Ishikawa (cell line): ENCODE results near the gene CACNA1H.

ENCODE experiments used
- CEBPB ChIP-seq: IDR thresholded peaks from 2 replicates; pipeline ENCODE4 v1.6.1; 2012
- CREB1 ChIP-seq: IDR thresholded peaks from 2 replicates; pipeline ENCODE4 v1.6.1; 2012; ENCODE audit warnings: low read depth
- EGR1 ChIP-seq: IDR thresholded peaks from 2 replicates; pipeline ENCODE4 v1.6.1; 2012
- EP300 ChIP-seq: IDR thresholded peaks from 2 replicates; pipeline ENCODE4 v1.6.1; 2012; ENCODE audit warnings: borderline replicate concordance
- FOXM1 ChIP-seq: IDR thresholded peaks from 2 replicates; pipeline ENCODE4 v1.6.1; 2012; ENCODE audit warnings: low read depth, borderline replicate concordance
- MAX ChIP-seq: IDR thresholded peaks from 2 replicates; pipeline ENCODE4 v1.6.1; 2012
- NFIC ChIP-seq: IDR thresholded peaks from 2 replicates; pipeline ENCODE4 v1.6.1; 2012
- RAD21 ChIP-seq: IDR thresholded peaks from 2 replicates; pipeline ENCODE4 v1.6.1; 2012; ENCODE audit warnings: low read depth
- REST ChIP-seq: IDR thresholded peaks from 2 replicates; pipeline ENCODE4 v1.6.1; 2012; ENCODE audit warnings: low read depth, mild to moderate bottlenecking
- TAF1 ChIP-seq: IDR thresholded peaks from 2 replicates; pipeline ENCODE4 v1.6.1; 2012; ENCODE audit warnings: low read depth, mild to moderate bottlenecking
- TCF12 ChIP-seq: IDR thresholded peaks from 2 replicates; pipeline ENCODE4 v1.6.1; 2012; ENCODE audit warnings: low read depth
- TEAD4 ChIP-seq: IDR thresholded peaks from 2 replicates; pipeline ENCODE4 v1.6.1; 2012
- USF1 ChIP-seq: IDR thresholded peaks from 2 replicates; pipeline ENCODE4 v1.6.1; 2012
- YY1 ChIP-seq: IDR thresholded peaks from 2 replicates; pipeline ENCODE4 v1.6.1; 2012; ENCODE audit warnings: low read depth
- ZBTB7A ChIP-seq: IDR thresholded peaks from 2 replicates; pipeline ENCODE4 v1.6.1; 2012; ENCODE audit warnings: low read depth

Gene CACNA1H

GRCh38 chr16:1245452-1246020 is 92.6 kb downstream of the CACNA1H start:
- TF ChIP-seq CEBPB (no peak), TAF1 (no peak), EP300 (no peak), USF1 (no peak), REST (no peak), TCF12 (no peak), YY1 (no peak), MAX (no peak), EGR1 (no peak), NFIC (no peak), ZBTB7A (no peak), RAD21 (no peak), FOXM1 (no peak), CREB1 (no peak), TEAD4 (no peak)

- TF ChIP-seq ZBTB7A: 0 out of 2 replicates have a peak, but pooled peaks have one; percentile 30
Observed at GRCh38 chr16:1255276-1256122, 102.6 kb downstream of the CACNA1H start, which contains the start of gene TPSD1. Gene TPSD1, plus strand, starts transcription at chr16:1256069. Its CDS starts 212 bp downstream, at chr16:1256281.

GRCh38 chr16:1256874-1257322 is 104.0 kb downstream of the CACNA1H start:
- TF ChIP-seq TCF12: no peak
- TF ChIP-seq NFIC: no peak
- TF ChIP-seq CREB1: no peak
- no peak for TF ChIP-seq FOXM1
- no peak for TF ChIP-seq TAF1
- no peak for TF ChIP-seq EP300
- no peak for TF ChIP-seq ZBTB7A
- TF ChIP-seq EGR1: no peak
- no peak for TF ChIP-seq CEBPB
- TF ChIP-seq USF1: no peak
- no peak for TF ChIP-seq REST
- no peak for TF ChIP-seq YY1
- no peak for TF ChIP-seq TEAD4
- TF ChIP-seq RAD21: no peak
- TF ChIP-seq MAX: no peak

GRCh38 chr16:1257561-1258224 is 104.8 kb downstream of the CACNA1H start:
- TF ChIP-seq NFIC (no peak), TCF12 (no peak), EP300 (no peak), MAX (no peak), CEBPB (no peak), ZBTB7A (no peak), YY1 (no peak), TEAD4 (no peak), EGR1 (no peak), CREB1 (no peak), REST (no peak), RAD21 (no peak), FOXM1 (no peak), TAF1 (no peak), USF1 (no peak)
